OCI-M2 (cell line): ENCODE measurements around the gene SMIM35.

ENCODE experiments used
- DNase-seq: peaks from one replicate; lab custom pipeline; 2025; ENCODE audit not compliant: unreplicated experiment; lab: John Stamatoyannopoulos, UW

The SMIM35 gene

DNA sequence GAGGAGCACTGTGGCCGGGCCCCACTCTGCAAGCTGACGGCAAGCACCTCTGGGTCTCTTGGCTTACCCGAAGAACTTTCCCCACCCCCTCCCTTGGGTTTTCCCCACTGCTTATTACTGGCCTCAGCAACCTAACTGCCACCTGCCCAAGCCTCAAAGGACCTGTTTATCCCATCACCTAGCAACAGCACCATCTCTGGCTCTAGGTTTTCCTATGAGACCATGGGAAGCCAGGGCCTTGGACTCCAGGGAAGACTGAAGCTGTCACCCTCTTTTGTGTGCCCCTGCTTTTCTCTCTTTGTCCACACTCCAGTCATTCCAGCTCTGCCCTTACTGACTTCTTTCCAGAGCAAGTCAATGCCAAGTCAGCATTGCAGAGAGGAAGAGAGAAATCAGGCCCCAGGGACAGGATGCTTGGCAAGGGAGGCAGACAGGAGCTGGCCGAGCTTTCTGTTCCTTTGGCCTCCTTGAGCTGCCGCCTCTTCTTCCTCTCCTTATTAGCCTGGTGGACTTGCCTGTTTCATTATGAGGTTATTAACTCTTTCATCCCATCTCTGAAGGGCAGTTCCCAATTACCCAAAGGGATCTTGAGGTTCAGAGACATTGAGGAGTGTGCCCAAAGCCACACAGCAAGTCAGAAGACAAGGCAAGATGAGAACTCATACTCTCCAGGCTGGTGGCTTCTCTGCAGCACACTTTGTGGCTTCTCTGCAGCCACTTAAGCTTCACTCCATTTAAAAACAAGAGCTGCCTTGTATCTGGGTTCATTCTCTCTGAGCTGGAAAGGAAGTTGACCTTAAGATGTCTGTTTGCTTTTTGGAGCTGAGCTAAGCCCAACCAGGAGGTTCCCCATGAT is at the start of gene SMIM35:
TSS of gene SMIM35 (minus strand) at position 51 of the 856 bp plus-strand sequence. CDS start 206 bp downstream, outside the sequence.
- DNase-seq, result no peak

- no peak for DNase-seq
Observed at GRCh38 chr11:118136341-118136740, 49.6 kb upstream of the SMIM35 start.

GRCh38 chr11:118135796-118136165 is 49.0 kb upstream of the SMIM35 start:
- no peak for DNase-seq

GRCh38 chr11:118135051-118135795 is 48.5 kb upstream of the SMIM35 start:
- no peak for DNase-seq

DNA sequence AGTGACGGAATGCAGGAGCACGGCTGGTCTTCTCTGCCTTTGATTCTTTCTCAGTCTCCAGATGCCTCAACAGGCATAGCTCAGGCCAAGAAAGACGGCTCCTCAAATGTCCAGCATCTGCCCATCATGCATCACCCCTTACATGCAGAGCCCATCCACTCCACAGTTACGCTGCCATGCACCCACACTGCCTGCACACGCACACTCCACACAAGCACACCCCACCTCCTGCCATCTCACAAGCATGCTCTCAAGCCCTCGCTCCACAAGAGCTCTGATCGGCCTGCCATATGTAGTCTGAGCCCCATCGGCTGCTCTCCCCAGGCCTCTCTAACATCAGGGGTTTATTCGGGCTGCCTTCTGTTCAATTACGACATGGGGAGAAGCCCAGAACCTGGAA is 47.1 kb upstream of the SMIM35 start:
- DNase-seq, result no peak

DNA sequence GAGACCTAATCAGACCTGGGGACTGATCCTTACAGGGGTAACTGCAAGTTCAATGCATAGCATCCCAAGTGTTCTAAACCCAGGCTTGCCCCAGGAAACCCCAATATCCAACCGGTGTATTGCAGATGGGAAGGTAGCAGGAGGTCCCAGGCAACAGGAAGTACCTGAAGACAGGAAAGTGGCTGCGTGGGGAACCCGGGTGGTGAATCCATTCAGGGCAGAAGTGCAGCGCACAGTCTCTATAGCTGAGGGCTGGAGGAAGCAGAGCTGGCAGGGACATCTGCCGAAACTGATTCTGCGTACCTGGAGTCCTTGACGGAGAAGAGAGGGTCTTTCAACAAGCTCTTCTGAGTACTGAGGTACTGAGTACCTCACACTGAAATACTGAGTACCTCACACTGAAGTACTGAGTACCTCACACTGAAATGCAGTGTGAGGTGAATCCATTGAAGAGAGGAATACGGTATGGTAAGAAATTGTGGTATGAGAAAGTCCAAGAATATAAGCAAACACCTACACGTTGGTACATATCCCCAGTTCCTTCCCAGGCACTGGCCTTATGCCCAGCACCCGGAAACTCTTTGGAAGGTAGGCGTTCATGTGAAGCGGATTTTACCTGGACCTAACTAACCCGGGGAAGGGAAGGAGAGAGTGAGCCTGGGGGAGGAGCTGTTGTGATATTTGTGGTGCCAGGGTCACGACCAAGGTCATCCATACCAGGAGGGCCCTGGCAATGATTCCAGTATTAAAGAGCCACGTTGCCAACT is 45.8 kb upstream of the SMIM35 start:
- no peak for DNase-seq

- no peak for DNase-seq
Observed at GRCh38 chr11:118129471-118130172, 42.9 kb upstream of the SMIM35 start.

DNA sequence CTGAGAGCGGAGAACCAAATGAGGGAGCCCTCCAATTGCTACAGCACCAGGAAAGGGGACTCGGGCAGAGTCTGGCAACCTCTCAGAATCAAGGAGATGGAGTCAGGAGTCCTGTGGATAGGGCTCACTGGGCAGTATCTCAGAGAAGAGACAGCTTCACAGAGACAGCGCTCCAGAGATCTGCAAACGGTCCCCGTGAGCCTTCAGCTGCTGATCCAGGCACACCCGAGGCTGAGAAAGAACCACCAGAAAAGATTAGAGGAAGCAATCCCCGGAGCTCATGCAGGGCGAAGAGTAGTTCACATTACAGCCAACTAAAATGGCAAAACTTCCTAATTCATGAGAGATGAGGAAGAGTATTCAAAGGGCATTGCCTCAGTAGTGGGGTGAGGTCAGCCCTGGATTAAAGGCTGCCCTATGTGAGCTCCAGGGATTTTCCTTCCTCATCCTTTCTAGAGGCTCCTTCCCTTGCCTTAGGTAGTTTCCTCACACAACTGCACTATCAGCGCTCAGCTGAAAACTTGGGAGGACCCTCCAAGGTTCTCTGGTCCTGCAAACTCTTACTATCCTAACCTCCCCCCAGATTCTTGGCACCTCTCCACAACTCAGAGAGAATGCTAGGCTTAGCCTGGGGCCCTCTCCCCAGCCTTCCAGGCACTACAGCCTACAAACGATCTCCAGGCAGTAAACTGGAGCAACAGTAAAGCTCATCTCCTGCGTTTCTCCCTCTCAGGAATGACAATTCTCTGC is 42.1 kb upstream of the SMIM35 start:
- no peak for DNase-seq

GRCh38 chr11:118128310-118128709 is 41.5 kb upstream of the SMIM35 start:
- DNase-seq, result no peak

GRCh38 chr11:118126082-118126838 is 39.5 kb upstream of the SMIM35 start:
- no peak for DNase-seq

DNA sequence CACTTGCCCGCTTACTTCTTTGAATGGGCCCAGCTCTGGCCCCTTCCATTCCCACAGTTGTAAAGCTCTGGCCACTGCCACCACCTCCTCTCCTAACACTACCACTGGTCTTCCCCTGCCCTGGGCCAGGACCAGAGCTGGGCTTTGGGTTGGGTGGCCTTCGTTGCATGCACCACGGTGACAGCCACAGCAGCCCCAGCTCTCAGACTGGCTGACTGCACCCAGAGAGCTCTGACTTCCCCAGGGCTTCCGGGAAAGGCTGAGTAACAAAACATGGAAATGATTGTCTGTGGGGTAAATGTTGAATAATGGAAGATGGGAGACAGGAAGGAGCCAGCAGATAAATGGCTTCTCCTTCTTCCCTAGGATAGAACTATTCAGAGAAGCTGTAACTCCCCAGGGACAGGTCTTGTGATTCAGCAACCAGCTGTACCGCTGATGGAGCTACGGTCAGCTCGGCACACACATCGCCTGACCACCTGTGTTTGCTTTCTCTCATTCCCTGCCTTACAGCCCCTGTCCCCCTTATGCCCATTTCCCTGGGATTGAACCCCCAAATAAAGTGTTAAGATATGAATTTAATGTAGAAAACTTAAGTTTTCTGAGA is 38.3 kb upstream of the SMIM35 start:
- no peak for DNase-seq

- DNase-seq, result no peak
Observed at GRCh38 chr11:118120793-118121192, 34.0 kb upstream of the SMIM35 start.

DNA sequence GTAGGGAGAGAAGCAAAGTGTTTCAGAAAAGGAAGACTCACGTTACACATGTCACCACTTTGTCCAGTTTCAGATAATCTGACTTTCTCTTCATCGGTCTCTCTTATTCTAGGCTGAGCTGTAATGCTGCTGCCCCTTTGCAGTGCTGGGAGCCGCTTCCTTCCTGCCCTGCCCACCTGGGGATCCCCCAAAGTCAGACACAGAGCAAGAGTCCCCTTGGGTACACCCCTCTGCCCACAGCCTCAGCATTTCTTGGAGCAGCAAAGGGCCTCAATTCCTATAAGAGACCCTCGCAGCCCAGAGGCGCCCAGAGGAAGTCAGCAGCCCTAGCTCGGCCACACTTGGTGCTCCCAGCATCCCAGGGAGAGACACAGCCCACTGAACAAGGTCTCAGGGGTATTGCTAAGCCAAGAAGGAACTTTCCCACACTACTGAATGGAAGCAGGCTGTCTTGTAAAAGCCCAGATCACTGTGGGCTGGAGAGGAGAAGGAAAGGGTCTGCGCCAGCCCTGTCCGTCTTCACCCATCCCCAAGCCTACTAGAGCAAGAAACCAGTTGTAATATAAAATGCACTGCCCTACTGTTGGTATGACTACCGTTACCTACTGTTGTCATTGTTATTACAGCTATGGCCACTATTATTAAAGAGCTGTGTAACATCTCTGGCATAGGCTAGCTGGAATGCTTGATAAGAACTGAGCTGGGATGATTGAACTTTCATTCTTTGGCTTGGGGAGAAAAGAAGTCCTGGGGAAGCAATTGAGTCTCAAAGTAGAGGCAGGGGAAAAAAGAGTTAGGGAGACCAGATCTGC is 31.2 kb upstream of the SMIM35 start:
- DNase-seq, result no peak

- DNase-seq, result no peak
Observed at GRCh38 chr11:118115048-118115447, 28.3 kb upstream of the SMIM35 start.

GRCh38 chr11:118114266-118114665 is 27.5 kb upstream of the SMIM35 start:
- no peak for DNase-seq

DNA sequence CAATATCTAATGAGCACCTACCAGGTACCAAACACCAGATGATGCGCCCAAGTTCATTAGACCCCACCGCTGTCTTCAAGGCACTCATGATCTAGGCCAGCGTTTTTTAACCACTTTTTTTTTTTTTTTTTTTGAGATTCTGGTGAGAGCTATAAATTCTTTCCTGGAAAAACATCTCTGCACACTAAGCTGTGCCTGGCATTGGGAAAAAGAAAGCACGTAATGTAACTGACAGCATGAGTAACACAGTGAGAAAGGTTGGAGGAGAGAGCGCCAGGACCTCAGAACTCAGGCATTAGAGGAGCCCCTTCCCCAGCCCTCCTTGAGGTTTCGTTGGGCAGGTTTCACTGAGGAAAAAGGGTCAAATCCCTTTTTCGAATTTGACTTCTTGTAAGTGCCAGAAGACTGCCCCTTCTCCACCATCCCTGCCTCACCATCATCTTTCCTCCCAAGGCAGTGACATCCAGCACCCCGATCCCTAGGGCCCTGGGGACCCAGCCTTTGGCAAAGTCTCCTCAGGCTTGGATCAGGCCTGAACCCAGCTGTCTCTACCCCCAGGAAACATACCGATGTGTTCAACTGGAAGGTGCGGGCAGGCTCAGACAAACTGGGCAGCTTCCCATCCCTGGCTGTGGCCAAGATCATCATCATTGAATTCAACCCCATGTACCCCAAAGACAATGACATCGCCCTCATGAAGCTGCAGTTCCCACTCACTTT is 26.1 kb upstream of the SMIM35 start:
- no peak for DNase-seq

- no peak for DNase-seq
Observed at GRCh38 chr11:118111744-118112035, 24.9 kb upstream of the SMIM35 start.
